ENCODE results near the gene ITPKB.

DNA sequence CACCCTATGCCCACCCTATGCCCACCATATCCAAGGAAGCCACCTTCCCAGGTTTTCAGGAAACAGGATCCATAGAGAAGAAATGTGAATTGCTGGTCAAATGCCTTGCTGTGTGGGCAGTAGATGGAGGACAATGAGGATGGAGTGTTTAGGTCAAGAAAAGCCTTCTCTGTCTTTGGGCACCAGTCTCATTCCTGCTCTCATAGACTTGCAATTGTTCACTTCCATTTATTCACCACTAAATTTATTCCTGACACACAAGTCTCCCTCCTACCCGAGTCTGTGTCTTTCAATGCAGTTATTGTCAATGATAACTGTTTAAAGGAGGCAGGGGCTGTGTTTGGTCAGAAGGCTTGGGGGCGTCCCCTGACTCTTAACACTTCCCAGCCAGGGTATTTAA, 48.0 kb upstream of the ITPKB start:
- TF ChIP-seq, protein P1, sequence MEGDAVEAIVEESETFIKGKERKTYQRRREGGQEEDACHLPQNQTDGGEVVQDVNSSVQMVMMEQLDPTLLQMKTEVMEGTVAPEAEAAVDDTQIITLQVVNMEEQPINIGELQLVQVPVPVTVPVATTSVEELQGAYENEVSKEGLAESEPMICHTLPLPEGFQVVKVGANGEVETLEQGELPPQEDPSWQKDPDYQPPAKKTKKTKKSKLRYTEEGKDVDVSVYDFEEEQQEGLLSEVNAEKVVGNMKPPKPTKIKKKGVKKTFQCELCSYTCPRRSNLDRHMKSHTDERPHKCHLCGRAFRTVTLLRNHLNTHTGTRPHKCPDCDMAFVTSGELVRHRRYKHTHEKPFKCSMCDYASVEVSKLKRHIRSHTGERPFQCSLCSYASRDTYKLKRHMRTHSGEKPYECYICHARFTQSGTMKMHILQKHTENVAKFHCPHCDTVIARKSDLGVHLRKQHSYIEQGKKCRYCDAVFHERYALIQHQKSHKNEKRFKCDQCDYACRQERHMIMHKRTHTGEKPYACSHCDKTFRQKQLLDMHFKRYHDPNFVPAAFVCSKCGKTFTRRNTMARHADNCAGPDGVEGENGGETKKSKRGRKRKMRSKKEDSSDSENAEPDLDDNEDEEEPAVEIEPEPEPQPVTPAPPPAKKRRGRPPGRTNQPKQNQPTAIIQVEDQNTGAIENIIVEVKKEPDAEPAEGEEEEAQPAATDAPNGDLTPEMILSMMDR (IDR thresholded peaks at IDR 0.05; ENCODE audit: low read depth, low read length), result no peak
- TF ChIP-seq POLR2A (IDR thresholded peaks at IDR 0.05; ENCODE audit: extremely low read depth, insufficient read length) (no peak), MYC (IDR thresholded peaks at IDR 0.05; ENCODE audit: low read depth, low read length) (no peak)
